Dermis microvascular lymphatic vessel endothelial cell (primary cell): ENCODE measurements around the gene TLR10. TPM values are rescaled to one million over a fixed set of nuclear protein-coding genes. Genes with fewer than 3 reads are reported as not detected.
"Not testable (repeated sequence)": the region's sequence is repeated elsewhere in the genome, so short reads cannot be mapped to it uniquely, and the experiment has no call there.

Experiments
- DNase-seq, 2 donors: peaks; one replicate each; pipeline versions ENCODE4 v3.0.0 to v3.0.0-alpha.2; 2010; ENCODE audit warnings: low read depth in 2 of 2
- total RNA-seq: library from RNA; depleted of rRNA; stranded (reverse); fragments of >200 nt; gene quantifications from 2 replicates; pipeline ENCODE4 v1.2.1, GENCODE V29; 2014

The TLR10 gene
- total RNA-seq = not detected in 2 replicates

- DNase-seq = peak; percentile 39 to 55
These were observed at the start of gene TLR10 for GRCh38 chr4:38782452-38783108. Gene TLR10, minus strand, starts transcription at chr4:38782990. Its CDS starts 7,400 bp downstream, at chr4:38775590.

GRCh38 chr4:38832206-38832605 lies 49.4 kb upstream of the TLR10 start:
- DNase-seq = no peak

- no peak for DNase-seq
These were observed 48.9 kb upstream of the TLR10 start for GRCh38 chr4:38831653-38832052.

- DNase-seq = no peak
These were observed 46.4 kb upstream of the TLR10 start for GRCh38 chr4:38829237-38829636.

GRCh38 chr4:38823766-38824165 lies 41.0 kb upstream of the TLR10 start:
- DNase-seq = no peak

GRCh38 chr4:38822748-38823303 lies 40.0 kb upstream of the TLR10 start:
- no peak for DNase-seq

- peak in 1 of 2 donors; percentile 14 for DNase-seq
These were observed 38.9 kb upstream of the TLR10 start for GRCh38 chr4:38821739-38822138.

GRCh38 chr4:38820329-38821061 lies 37.7 kb upstream of the TLR10 start:
- DNase-seq = no peak

- no peak for DNase-seq
These were observed 36.8 kb upstream of the TLR10 start for GRCh38 chr4:38819569-38819968.

GRCh38 chr4:38818441-38818976 lies 35.7 kb upstream of the TLR10 start:
- DNase-seq = no peak

- no peak for DNase-seq
These were observed 33.3 kb upstream of the TLR10 start for GRCh38 chr4:38815885-38816782.

- no peak for DNase-seq
These were observed 31.6 kb upstream of the TLR10 start for GRCh38 chr4:38814386-38814785.

- no peak for DNase-seq
These were observed 28.5 kb upstream of the TLR10 start for GRCh38 chr4:38811297-38811696.

- not testable (repeated sequence) for DNase-seq
These were observed 24.7 kb upstream of the TLR10 start for GRCh38 chr4:38807462-38807861.

- DNase-seq = not testable (repeated sequence)
These were observed 23.5 kb upstream of the TLR10 start for GRCh38 chr4:38806251-38806650.

- DNase-seq = peak in 1 of 2 donors; percentile 50
These were observed 22.8 kb upstream of the TLR10 start for GRCh38 chr4:38805530-38806145.

GRCh38 chr4:38804654-38805295 lies 22.0 kb upstream of the TLR10 start, which contains the start of gene TLR1:
Gene TLR1, minus strand, starts transcription at chr4:38804791. Its CDS starts 5,960 bp downstream, at chr4:38798831.
- DNase-seq = peak; percentile 59 to 74

- peak in 1 of 2 donors; percentile 50 for DNase-seq
These were observed 21.3 kb upstream of the TLR10 start for GRCh38 chr4:38803833-38804653.
